Stimulated activated CD4-positive, alpha-beta T cell treated with anti-CD3 and anti-CD28 coated beads, TNF-alpha, amount 100 ng/mL, for 24 hours (primary cell): ENCODE measurements around the gene IFITM2.
"Not testable (repeated sequence)": the region's sequence is repeated elsewhere in the genome, so short reads cannot be mapped to it uniquely, and the experiment has no call there.

Experiments
- DNase-seq, 3 experiments: peaks; one replicate each; pipeline ENCODE4 v3.0.0-alpha.2; 2020; ENCODE audit warnings: low read depth in 3 of 3

The IFITM2 gene

GRCh38 chr11:281486-282161 lies 26.0 kb upstream of the IFITM2 start:
- no peak for DNase-seq

GRCh38 chr11:282171-282570 lies 25.4 kb upstream of the IFITM2 start:
- no peak for DNase-seq

DNA sequence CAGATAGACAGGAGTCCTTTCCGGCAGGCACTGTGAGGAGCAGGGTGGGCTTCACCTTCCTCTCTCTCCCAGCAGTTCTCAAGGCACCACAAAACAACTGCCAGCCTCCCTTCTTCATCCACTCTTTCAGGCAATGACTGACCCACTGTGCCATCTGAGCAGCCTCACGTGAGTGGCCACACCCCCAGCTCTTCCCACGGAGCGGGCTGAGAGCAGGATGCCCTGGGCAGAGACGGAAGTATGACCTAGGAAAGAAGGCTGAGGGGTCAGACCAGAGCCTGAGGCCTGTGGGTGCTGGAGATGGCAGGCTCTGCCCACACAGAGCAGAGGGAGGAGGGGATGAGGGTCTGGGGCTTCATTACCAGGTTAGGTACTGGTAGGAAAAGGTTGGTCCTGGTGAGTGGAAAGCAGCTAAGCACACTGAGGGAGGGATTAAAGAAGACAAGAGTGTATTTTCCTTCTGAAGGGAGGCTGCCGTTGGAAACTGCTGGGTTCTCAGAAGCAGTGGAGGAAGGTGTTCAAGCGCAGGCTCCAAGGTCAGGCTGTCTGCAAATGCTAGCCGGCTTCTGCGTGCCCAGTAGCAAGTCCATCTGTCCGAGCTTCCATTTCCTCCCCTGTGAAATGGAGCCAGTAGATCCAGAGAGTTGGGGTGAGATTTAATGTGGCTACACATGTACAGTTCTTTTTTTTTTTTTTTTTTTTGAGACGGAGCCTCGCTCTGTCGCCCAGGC lies 24.8 kb upstream of the IFITM2 start:
- no peak for DNase-seq

GRCh38 chr11:283405-284104 lies 24.1 kb upstream of the IFITM2 start:
- DNase-seq: no peak

DNA sequence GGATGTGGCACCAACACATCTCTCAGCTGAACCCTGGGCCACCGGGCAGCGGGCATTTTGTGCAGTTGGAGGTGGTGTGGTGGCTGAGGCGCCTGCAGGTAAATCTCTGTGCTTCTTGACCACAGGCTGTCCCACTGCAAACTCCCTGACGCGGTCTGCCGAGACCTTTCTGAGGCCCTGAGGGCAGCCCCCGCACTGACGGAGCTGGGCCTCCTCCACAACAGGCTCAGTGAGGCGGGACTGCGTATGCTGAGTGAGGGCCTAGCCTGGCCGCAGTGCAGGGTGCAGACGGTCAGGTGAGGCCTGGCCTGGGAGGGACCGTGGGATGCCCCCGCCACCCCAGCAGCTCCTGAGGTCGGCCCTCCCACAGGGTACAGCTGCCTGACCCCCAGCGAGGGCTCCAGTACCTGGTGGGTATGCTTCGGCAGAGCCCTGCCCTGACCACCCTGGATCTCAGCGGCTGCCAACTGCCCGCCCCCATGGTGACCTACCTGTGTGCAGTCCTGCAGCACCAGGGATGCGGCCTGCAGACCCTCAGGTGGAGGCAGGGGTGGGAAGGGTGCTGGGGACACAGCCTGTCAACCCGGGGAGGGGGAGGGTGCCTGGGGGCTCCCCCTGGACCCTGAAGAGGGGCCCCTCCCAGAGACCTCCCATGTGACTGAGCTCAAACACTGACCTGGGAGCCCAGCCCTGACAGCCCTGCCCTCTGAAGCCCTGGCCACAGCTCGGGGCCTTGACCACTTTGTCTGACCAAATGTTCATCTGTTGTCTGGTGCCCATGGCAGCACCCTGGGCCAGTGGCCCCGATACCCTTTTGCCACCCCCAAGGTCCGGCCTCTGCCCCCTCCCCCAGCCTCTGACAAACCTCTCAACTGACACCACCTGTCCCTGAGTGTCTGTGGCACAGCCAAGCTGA lies 23.3 kb upstream of the IFITM2 start:
- DNase-seq: no peak

DNA sequence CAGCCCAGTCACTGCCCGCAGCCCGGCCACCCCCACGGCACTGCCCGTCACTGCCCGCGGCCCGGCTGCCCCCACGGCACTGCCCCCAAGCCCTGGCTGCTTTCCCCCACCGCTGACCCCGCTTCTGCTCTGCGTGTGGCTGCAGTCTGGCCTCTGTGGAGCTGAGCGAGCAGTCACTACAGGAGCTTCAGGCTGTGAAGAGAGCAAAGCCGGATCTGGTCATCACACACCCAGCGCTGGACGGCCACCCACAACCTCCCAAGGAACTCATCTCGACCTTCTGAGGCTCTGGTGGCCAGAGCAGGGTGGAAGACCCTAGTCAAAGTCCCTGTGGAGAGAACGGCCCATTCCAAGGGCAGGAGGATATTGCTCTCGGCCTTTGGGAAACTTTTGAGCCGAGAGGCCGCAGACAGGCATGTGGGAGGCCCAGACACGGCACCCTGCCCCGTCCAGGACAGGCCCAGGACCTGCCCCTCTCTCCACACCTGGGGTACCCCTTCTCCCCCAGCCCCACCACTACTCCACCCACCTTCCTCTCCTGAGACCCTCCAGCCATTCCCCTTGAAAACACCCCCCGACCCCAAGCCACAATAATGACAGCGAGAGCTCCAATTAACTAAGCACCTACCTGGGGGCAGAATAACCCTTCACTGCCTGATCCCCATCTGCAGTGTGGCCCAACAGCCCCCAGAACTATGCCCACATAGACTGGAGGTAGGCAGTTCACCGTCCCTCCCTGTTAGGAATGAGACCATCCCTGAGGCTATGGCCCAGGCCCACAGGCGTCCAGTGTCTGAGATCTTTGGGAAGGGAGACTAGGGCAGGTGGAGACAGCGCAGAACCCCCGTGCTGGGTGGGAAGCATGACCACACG lies 22.4 kb upstream of the IFITM2 start:
- no peak for DNase-seq

- DNase-seq: no peak
Measured at GRCh38 chr11:285894-286220, 21.8 kb upstream of the IFITM2 start.

- DNase-seq: not testable (repeated sequence)
Measured at GRCh38 chr11:286977-287820, 20.4 kb upstream of the IFITM2 start.

GRCh38 chr11:287821-288477 lies 19.7 kb upstream of the IFITM2 start:
- no peak for DNase-seq

GRCh38 chr11:288478-289397 lies 18.9 kb upstream of the IFITM2 start, which contains the start of gene PGGHG:
Gene PGGHG (plus strand): TSS chr11:289126. CDS start chr11:289817, 691 bp downstream.
- no peak for DNase-seq

DNA sequence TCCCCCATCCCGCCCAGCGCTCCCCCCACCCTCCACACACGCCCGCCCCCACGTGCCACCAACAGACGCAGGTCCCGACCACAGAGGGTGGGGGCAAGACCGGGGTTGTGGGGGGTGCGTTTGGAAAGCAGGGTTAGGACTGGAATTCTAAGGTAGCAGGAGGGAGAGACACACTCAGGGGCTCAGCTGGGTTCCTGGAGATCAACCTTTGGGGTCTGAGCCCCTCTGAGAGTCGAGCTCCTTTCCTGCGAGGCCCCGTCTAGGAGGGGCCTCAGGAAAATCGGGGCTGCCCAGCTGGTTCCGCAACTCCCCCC lies 18.3 kb upstream of the IFITM2 start:
- DNase-seq: no peak

GRCh38 chr11:289712-290620 lies 17.6 kb upstream of the IFITM2 start:
- no peak for DNase-seq

- DNase-seq: no peak
Measured at GRCh38 chr11:290621-291231, 16.9 kb upstream of the IFITM2 start.

DNA sequence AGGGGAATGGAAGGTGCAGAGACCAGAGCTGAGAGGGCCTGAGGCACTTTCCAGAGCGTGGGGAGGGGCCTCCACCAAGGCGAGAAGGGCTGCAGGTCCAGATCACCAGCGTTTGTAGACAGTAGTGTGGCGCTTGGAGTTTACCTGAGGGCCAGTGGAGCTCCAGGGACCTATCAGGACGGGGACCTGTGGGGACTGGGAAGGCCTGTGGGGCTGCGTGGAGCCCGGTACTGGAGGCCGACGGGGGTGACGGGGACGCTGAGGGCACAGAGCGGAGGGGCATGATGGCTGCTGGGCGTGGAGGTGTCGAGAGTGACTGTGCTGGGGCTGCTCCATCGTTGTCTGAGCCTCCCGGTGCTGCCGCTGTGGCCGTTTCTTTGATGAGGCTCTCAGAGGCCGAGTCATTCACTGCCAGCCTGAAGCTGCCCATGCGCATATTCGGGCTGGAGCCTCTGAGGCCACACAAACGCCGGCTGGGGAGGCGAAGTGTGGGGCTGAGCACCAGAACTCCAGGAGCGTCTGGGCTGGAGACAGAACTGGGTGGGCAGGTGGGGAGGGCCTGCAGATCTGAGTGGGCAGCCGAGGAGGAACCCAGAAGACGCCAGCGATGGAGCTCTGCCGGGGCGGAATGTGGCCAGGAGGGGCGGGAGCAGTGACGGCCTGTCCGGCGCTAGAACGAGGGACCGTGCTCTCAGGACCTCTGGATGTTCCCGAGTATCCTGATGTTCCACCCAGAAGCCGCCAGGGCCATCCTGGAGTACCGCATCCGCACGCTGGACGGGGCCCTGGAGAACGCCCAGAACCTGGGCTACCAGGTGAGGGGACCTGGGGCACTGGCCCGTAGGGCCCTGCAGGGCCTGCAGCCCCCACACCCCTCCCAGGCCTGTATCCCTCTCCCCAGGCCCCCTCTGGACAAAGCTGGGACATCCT lies 16.1 kb upstream of the IFITM2 start:
- no peak for DNase-seq

DNA sequence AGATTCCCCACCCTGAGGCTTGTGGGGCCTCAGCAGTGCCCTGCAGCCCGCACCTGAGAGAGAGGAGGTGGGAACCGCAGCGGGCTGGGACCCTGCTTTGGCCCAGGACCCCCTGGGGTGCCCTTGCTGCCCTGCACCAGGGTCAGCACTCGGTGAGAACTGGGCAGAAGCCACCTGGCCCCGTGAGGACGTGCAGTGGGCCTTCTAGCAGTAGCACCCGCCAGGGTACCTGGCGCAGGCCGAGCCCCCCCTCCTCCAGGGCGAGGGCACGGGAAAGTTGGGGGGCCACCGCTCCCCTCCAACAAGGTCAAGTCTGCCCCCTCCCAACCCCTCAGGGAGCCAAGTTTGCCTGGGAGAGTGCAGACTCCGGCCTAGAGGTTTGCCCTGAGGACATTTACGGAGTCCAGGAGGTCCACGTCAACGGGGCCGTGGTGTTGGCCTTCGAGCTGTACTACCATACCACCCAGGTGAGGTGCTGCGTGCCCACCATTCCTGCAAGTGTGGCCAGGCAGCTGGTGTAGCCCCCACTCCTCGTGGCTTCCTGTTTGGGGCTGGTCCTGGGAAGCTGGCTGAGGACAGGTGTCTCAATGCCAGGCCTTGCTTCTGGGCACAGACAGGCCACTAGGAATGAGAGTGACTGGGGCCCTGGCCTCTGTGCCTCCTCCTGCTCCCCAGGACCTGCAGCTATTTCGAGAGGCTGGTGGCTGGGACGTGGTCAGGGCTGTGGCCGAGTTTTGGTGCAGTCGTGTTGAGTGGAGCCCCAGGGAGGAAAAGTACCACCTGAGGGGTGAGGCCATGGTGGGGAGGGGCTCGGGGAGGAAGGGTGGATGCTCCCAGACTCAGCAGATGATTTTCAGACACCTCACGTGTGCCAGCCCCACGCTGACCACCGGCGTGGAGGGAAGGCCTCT lies 15.2 kb upstream of the IFITM2 start:
- DNase-seq: no peak
